Stimulated activated CD8-positive, alpha-beta memory T cell treated with anti-CD3 and anti-CD28 coated beads, Interleukin-4, amount 100 ng/mL, for 48 hours (primary cell): ENCODE data around the gene COL19A1.
"Not testable (repeated sequence)": the region's sequence is repeated elsewhere in the genome, so short reads cannot be mapped to it uniquely, and the experiment has no call there.

Experiments
- DNase-seq: peaks from one replicate; pipeline ENCODE4 v3.0.0-alpha.2; 2020

COL19A1 gene

DNA sequence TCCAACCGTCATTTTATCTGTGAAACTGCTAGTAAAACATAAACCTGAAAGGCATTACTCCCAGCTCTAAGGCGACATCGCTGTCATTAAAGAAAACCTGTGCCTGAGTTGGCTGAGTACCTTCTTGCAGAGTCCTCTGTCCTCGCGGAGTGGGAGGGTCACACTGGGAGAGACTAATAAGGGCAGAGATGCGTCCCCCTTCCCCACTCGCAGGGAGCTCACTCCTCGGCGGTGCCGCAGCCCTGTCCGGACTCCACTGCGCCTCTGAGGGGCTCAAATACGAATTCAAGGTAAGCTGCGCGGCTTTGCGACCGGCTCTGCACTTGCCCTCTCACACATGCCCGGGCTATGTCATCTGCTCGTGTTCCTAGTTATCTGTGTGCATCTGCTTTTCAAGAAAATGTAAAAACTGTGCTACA, at the start of gene COL19A1:
COL19A1 (plus strand) TSS at position 206 of the 419 bp plus-strand sequence. CDS start 13,012 bp downstream, outside the sequence.
- DNase-seq: peak; percentile 49

DNA sequence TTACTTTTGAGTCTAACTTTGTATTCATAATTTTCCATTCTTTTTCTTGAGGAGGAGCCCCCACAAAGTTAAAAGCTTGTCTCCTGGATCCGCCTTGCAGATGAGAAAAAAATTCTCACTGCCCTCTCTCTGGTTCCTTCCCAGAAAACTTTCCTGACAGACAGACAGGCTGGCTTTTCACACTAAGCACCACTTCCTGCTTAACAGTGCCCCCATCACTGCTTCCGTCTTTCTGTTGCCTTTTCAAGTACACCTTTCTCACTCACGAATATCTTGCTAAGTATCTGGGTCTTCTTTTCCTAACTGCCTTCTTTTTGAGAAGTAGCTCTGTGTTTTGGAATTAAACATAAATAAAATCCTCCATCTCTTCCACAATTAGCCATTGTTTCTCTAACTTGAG, 49.8 kb upstream of the COL19A1 start:
- no peak for DNase-seq

DNA sequence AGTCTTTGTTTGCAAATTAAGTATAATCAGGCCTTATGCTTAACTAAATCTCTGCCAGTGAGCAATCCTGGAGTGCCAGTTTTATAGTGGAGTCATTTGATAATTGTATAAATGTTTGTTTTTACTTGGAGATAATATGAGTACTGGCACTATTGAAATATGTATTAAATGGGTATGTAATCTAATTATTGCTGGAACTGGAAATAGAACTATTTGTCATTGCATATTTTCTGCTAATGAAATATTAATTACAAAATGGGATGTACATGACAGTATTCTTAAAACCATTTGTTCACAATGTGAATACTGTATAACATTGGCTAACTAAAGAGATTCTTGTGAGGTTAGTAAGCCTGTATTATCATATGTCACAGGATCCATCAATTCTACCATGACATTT, 49.0 kb upstream of the COL19A1 start:
- no peak for DNase-seq

DNA sequence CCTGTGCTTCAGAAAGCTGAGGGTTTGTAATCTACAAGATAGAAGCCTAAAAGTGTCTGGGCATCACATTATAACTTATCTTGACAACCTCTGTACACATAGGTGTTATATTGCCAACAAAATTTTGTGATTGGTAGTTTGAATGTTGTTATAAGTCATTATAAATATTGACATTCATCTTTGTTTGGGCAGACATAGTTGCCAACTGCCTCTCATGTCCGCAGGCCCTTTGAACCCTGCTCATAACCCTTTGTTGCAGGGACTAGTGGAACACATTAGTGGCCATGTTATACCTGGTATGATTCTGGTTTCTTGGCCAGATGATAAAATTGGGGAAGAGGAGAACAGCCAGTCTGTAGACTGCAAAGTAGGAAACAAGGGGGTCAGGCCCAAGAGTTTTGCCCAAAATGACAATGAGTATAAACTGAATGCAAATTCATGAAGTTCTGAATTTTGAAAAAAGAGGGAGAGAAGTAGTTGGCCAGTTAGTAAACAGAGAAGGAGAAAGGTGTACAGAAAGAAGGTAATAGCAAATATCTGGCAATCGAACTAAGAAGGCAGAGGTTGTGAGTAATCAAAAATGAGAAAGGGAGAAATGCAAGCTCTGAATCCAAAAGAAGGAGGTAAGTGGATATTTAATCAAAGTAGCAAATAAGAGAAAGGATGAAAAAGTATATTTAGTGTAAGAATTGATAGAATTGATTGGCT, 48.0 kb upstream of the COL19A1 start:
- DNase-seq: no peak

- no peak for DNase-seq
Observed at GRCh38 chr6:69819138-69819537, 47.2 kb upstream of the COL19A1 start.

- no peak for DNase-seq
Observed at GRCh38 chr6:69820018-69820417, 46.3 kb upstream of the COL19A1 start.

- DNase-seq: no peak
Observed at GRCh38 chr6:69820438-69820837, 45.9 kb upstream of the COL19A1 start.

GRCh38 chr6:69824355-69824754, 42.0 kb upstream of the COL19A1 start:
- not testable (repeated sequence) for DNase-seq

DNA sequence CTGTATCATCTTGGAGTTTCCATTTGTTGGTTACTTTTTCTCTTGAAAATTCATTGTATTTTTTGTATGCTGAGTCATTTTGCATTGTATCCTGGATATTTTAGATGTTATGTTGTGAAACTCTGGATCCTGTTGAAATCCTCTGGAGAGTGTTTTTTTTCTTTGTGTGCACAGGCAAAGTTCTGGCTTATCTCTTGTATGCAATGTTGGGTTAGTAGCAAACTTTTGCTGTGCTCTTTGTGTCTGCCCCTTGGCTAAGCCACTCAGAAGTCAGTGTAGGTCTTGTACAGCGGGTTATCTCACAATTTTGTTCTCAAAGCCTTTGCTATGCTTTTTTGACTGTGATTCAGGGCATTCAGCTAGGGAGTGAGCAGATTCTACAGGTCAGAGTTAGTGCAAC, 40.5 kb upstream of the COL19A1 start:
- no peak for DNase-seq

DNA sequence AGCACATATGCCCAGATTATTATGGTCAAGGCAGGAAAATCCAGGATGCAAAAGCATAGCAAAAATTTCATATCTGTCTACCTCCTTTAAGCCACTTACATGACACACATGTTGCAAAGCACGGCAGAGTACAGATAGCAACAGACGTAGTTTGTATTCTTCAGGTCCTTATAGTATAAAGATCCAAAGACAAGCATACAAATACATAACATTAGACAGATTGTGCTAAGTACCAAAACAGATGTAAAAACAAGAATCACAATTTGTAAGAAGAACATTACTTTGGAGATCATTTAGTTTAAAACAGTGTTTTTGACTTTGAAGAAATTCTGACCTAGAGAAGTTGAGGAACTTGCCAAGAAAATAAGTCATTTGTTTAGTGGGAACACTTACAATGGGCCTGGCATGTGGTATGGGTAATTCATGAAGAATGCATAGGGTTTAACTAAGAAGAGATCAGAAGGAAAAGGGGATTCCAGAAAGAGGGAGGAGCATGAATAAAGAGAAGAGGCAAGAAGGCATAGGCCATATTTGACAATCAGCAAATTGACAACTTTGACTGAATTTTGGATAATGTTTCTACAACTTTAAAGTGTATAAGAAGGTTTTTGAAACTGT, 39.0 kb upstream of the COL19A1 start:
- DNase-seq: no peak

- no peak for DNase-seq
Observed at GRCh38 chr6:69832558-69832957, 33.8 kb upstream of the COL19A1 start.

- DNase-seq: no peak
Observed at GRCh38 chr6:69835414-69836179, 30.8 kb upstream of the COL19A1 start.

- DNase-seq: no peak
Observed at GRCh38 chr6:69841862-69842261, 24.5 kb upstream of the COL19A1 start.

- DNase-seq: no peak
Observed at GRCh38 chr6:69843189-69843588, 23.2 kb upstream of the COL19A1 start.

GRCh38 chr6:69846312-69846711, 20.0 kb upstream of the COL19A1 start:
- no peak for DNase-seq

DNA sequence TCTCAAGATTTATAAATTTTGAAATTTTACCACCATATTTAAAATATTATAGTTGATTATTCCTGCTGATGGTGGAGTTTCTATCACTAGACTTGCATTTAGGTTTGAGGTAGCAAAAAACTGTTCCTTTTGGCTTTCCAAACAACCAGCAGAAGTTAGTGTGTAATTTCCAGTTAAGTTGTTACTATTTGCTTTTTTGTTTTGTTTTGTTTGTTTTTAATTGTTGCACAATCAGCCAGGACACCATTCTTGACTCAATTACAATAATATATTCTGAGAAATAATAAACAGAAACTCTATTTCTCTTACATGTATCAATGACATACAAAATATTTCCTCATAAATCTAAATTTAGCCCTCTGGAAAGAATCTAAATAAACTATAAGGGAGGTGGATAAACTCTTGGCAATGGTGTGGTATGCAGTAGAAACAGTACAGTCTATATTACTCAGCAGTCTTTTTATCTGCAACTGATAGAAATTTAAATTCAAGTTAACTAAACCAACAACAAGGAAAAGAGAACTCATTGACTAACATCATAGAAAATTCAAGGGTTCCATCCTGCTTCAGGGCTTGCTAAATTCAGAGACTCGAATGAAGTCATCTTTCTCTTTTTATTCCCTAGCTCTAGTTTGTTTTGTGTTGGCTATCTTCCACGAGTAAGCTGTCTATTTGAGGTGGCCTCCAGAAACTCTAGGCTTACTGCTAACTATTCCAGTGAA, 19.4 kb upstream of the COL19A1 start:
- no peak for DNase-seq

GRCh38 chr6:69847492-69847788, 18.9 kb upstream of the COL19A1 start:
- no peak for DNase-seq

DNA sequence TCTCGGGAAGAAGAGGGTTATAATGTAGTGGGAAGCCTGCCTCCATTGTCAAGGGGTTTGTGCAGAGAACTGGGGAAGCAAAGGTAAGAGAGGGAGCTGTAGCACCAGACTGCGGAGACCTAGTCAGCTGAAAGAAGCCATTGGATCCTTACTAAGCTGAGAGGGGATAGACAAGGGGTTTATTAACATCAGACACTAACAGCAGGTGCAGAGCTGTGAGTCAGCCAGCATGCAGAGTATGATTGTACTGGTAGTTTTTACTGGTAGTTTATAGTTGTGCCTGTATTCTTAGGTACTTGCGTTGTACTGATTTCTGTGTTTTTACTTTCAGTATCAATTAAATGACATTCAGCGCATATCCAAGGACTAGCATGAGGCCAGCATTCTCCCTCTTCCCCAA, 17.8 kb upstream of the COL19A1 start:
- DNase-seq: no peak

- DNase-seq: no peak
Observed at GRCh38 chr6:69852706-69853105, 13.7 kb upstream of the COL19A1 start.

- DNase-seq: no peak
Observed at GRCh38 chr6:69861986-69862385, 4.4 kb upstream of the COL19A1 start.

DNA sequence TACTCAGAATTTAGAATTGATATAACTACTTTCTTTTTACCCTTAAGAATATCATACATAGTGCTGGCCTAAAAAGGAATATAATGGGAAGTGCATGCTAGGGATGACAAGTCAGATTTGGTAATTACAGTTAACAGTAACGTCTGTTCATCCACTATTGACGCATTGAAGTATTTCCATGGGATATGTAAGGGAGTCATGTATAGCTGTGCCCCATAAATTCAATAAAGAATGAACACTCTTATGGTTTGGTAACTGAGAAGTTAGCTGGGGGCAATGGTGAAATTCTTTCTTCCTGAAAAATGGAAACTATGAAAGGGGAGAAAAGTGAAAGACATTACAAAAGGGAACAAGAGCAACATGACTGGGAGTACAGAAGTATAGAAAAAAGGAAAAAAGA, 2.6 kb upstream of the COL19A1 start:
- no peak for DNase-seq

GRCh38 chr6:69865126-69865525, 1.2 kb upstream of the COL19A1 start:
- no peak for DNase-seq
